Measurements from ENCODE around the gene RING1.

The RING1 gene

DNA sequence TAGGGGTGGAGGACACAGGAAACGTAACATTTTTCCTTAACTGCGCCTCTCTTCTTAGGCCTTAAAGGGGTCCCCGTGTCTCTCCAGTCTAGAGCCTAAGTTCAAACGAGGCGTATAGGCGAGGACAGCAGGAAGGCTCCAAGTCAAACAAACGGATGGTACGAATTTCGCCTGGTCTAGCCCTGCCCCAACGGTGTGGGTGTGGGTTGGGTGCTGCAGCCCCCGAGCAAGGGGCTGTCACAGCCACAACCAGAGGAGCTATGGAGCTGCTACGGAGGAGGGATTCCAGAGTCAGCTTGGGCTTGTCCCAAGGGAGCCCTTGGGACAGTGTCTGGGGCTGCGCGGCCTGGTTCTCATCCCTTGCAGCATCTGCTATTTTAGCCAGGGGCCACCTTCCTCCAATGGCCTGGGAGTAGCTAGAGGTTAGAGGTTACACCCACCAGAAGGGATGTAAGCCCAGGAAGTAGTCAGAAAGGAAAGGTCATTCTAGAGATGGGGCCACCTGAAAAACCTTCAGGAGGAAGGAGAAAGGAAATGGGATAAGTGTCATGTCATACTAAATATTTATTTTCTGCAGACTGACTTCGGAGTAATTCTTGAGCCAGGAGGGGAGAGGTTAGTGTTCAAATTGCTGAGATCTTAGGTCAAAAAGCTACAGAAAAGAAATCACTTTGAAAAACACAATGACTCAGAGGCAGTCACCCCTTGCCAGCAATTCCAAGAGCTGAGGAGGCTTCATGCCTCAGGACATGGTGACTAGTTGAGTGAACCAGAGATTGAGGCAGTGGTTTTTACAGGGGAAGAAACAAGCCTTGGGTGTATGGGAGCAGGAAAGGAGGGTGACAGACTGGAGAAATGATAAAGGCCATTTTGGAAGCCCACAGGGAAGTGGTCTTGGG lies 41.7 kb downstream of the RING1 start:
- no peak for DNase-seq

GRCh38 chr6:33250731-33251130 lies 42.4 kb downstream of the RING1 start:
- DNase-seq: no peak

DNA sequence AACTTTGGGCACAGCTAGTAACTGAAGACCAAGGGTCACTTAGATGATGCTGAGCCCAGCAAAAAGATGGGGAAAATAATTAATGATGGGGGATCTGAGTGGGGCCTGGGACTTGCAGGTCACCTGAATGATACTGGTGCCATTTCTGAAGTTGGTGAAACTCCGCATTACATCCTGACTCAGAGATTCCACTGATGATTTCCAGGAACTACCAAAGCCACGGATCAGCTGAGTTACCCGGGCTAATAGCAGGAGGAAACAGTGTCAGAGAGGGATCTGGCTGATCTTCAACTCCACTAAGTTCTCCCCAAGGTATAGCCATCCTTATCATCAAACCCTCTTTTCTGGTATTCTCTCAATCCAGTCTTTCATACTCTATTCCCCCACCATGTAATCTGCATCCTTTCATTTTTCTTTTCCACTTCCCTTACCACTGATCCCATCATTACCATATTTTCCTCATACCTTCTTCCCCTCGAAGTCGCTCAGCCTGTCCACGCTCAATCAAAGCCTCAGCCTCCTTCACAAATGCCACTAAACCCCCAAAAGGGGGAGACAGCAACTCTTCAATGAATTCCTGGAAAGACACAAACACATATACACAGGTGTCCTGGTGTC lies 43.2 kb downstream of the RING1 start:
- no peak for DNase-seq

DNA sequence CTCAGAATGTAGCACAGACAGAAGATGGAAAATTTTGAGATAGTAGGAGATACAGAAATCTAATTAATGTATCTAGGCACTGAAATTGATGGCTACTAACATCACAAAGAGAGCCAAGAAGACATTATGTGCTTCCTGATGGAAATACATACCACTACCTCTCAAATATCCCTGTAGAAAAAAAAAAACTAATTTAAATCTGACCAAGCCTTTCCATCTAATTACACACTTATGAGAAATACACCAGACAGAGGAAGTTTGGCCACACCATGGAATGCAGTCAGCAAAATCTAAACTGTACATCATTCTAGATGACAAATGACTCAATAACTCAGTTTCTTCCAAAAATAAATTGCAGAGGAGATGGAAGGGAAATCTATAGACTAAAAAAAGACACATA lies 44.5 kb downstream of the RING1 start:
- DNase-seq: no peak

DNA sequence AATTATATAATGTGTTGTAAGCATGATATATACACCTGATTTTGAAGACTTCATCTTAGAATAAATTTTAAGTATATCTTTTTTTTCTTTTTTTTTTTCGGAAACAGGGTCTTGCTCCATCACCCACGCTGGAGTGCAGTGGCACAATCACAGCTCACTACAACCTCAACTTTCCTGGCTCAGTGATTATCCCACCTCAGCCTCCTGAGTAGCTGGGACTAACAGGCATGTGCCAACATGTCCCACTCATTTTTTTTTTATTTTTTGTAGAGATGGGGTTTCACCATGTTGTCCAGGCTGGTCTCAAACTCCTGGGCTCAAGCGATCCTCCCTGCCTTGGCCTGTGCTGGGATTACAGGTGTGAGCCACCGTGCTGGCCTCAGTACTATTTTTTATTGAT lies 46.3 kb downstream of the RING1 start:
- DNase-seq: no peak

GRCh38 chr6:33259032-33259431 lies 50.7 kb downstream of the RING1 start:
- no peak for DNase-seq

Measured in NCI-H1694 (cell line).